HUES48 (cell line): Measurements from ENCODE around the gene RALGPS2.

Source experiments
- H3K27ac ChIP-seq: one replicate; pipeline ENCODE4 v1.7.0; 2013; ENCODE audit warnings: low read depth, low read length, inconsistent platforms
- H3K27me3 ChIP-seq: 2 replicates; pipeline ENCODE4 v1.6.1; 2013; ENCODE audit warnings: mild to moderate bottlenecking, low read length; ENCODE audit not compliant: control insufficient read depth, insufficient read depth
- H3K36me3 ChIP-seq: 2 replicates; pipeline ENCODE4 v1.6.1; 2013; ENCODE audit warnings: low read length; ENCODE audit not compliant: control insufficient read depth, insufficient read depth
- H3K4me1 ChIP-seq: 2 replicates; pipeline ENCODE4 v1.6.1; 2013; ENCODE audit warnings: mild to moderate bottlenecking, low read length; ENCODE audit not compliant: control insufficient read depth, insufficient read depth
- H3K4me3 ChIP-seq: 2 replicates; pipeline ENCODE4 v1.5.1; 2013; ENCODE audit warnings: mild to moderate bottlenecking, low read depth, low read length
- H3K9ac ChIP-seq: 2 replicates; pipeline ENCODE4 v1.6.1; 2013; ENCODE audit warnings: mild to moderate bottlenecking, low read depth, low read length, moderate library complexity
- H3K9me3 ChIP-seq: 2 replicates; pipeline ENCODE4 v1.6.1; 2013; ENCODE audit warnings: low read length; ENCODE audit not compliant: control insufficient read depth, insufficient read depth

Gene RALGPS2

DNA sequence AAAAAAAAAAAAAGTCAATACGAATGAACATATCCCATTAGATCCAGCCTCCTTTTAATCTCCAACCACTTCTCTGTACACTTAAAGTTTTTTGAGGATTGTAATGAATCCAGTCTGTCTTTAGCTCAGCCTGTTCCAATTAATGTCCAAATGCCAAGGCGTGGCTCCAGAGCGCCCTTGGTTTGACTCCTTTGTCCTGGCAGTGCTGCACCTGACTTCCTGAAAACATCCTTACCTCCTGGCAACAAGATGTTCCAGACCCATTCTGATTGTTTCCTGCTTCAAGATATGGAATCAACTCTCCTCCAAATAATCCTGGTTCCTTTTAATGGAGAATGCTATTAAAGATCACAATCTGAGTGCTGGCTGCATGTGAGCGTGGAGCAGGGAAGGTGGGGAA is 226.6 kb downstream of the RALGPS2 start:
- H3K36me3 ChIP-seq, result no peaks in the 10 kb centered on the region
- no peaks in the 10 kb centered on the region for H3K4me1 ChIP-seq
- no peaks in the 10 kb centered on the region for H3K9me3 ChIP-seq
- no peak overlapping the region for H3K4me3 ChIP-seq
- H3K27me3 ChIP-seq, result no peaks in the 10 kb centered on the region
- H3K27ac ChIP-seq, result no peak overlapping the region
- H3K9ac ChIP-seq, result no peak overlapping the region

DNA sequence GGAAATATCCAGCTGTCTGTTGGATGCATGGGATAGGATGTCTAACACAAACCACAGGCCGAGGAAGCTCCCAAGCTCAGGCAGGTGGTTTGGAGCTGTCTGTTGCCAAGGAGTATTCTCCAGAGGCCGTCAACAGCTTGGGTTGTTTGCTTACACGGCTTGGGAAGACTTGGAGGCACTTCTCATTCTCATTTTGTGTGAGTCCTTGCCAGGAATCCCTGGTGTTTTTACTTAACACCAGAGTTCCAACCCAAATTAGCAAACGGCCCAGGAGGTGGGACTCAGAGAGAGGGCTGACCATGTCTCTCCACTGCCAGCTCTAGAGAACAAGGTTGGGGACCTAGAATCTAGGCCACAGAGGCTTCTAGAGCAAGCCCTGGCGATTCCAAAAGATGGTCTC is 228.0 kb downstream of the RALGPS2 start:
- Histone ChIP-seq H3K4me1 (no peaks in the 10 kb centered on the region), H3K9ac (no peak overlapping the region), H3K27me3 (no peaks in the 10 kb centered on the region), H3K36me3 (no peaks in the 10 kb centered on the region), H3K9me3 (no peaks in the 10 kb centered on the region), H3K4me3 (no peak overlapping the region), H3K27ac (no peak overlapping the region)

DNA sequence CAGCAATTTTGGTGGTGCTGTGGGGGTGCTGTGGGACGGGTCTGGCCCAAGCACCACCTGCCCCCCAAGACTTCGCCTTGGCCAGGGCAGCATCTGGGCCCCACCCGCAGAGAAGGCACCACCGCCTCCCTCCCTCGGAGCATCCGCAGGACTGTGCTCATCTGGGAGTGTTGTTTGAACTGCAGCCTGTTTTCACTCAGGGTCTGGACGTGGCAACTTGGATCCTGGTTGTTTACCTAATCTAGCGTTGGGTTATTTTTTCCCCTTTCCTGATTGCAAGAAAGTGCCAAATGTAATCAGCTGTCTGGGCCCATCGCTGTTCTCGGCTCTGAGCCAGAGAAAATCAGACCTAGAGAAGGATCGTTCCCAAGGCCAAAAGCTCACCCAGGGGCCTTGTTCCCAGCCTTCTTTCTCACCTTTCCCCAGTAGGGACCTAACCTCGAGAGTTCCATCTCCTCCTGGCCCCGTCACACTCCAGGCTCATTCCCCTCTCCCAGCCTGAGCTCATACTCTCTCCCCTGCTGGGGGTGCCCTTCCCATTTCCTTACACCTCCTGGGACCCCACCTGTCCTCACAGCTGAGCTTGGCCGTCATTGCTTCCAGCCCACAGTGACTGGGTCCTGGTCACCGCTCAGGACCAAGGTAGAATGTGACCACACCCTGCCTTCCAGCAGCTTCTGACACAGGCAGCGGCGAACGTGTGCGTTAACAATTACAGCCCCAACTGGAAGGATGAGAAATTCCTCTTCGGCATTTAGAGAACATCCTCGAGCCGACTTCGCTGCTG is 228.7 kb downstream of the RALGPS2 start:
- no peaks in the 10 kb centered on the region for H3K4me1 ChIP-seq
- no peak overlapping the region for H3K27ac ChIP-seq
- no peak overlapping the region for H3K4me3 ChIP-seq
- H3K9ac ChIP-seq, result no peak overlapping the region
- no peaks in the 10 kb centered on the region for H3K36me3 ChIP-seq
- no peaks in the 10 kb centered on the region for H3K27me3 ChIP-seq
- no peaks in the 10 kb centered on the region for H3K9me3 ChIP-seq

DNA sequence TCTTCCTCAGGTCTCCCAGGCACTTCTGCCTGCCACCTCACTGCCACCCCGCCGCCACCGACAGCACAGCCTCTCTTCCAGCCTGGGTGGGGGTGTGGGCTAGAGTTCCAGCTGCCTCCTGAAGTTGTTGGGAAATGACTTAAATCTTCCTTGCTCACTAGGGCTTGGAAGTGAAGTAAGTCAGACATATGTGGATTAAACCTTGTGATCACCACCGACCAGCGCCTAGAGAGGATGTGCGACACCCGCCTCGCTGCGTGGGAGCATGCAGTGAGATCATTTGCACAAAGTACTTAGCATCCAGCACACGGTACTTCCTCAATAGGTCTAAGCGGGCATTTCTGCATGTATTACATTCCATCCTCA is 229.3 kb downstream of the RALGPS2 start:
- no peak overlapping the region for H3K4me3 ChIP-seq
- H3K4me1 ChIP-seq, result no peaks in the 10 kb centered on the region
- H3K9ac ChIP-seq, result no peak overlapping the region
- H3K9me3 ChIP-seq, result no peaks in the 10 kb centered on the region
- no peaks in the 10 kb centered on the region for H3K36me3 ChIP-seq
- H3K27ac ChIP-seq, result no peak overlapping the region
- no peaks in the 10 kb centered on the region for H3K27me3 ChIP-seq

DNA sequence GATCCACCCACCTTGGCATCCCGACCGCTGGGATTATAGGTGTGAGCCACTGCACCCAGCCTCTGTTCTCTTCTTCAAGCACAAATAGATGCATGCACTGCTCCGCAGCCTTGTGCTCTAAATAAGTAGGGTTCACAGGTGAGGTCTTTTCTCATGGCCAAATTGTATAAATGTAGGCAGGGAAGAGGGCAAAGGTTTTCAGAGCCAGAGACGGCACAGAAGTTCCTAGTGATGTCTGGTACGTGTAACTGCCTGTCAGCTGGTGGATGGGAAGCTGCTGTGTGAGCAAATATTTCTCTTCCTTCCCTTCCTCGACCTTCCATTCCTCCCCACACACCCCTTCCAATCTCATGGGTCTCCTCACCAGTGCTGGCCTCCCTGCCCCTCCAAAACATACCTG is 229.9 kb downstream of the RALGPS2 start:
- Histone ChIP-seq H3K4me3 (no peak overlapping the region), H3K9me3 (no peaks in the 10 kb centered on the region), H3K27me3 (no peaks in the 10 kb centered on the region), H3K36me3 (no peaks in the 10 kb centered on the region), H3K4me1 (no peaks in the 10 kb centered on the region), H3K27ac (no peak overlapping the region), H3K9ac (no peak overlapping the region)

DNA sequence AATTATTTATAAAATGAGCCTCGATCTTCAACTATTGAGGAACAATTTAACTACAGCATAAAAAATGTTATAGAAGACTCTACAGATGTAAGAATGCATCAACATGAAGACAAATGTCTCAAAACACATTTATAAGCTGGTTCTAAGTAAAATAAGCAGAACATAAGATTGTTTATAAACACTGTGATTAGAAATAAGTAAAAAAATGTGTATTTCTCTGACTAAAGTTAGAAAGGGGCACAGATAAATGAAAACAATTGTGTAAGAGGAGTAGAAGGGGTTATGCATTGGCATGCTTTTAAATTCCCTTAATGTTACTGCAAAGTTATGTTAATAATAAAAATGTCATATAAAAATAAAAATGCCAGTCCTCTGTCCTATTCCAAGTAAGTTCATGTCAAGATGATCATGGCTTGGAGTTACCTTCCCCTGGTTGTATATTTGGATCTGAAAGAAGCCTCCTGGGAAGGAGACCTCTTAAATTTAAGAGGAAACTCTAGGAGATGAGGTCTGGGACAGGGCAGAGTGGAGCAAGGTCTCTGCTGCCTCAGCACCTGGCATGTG is 230.4 kb downstream of the RALGPS2 start:
- H3K4me1 ChIP-seq, result no peaks in the 10 kb centered on the region
- no peaks in the 10 kb centered on the region for H3K27me3 ChIP-seq
- no peak overlapping the region for H3K4me3 ChIP-seq
- no peak overlapping the region for H3K9ac ChIP-seq
- H3K36me3 ChIP-seq, result no peaks in the 10 kb centered on the region
- no peaks in the 10 kb centered on the region for H3K9me3 ChIP-seq
- H3K27ac ChIP-seq, result no peak overlapping the region

DNA sequence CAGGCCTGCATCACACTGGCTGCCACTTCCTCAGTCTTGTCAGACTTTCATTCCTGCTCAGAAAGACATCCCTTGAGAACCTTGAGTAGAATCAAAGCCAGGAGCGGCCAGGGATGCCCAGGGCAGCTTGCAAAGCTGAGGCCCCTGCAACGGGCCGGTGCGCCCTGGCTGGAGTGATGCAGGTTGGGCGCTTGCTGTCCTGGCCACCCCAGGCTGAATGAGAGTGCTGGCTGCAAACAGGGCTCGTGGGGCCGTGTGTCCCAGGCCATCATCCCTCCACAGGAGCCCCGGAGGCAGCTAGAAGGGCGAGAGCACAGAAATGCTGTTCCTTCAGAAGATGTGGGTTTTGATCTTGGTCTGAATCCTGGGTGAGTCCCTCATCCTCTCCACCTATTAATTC is 233.4 kb downstream of the RALGPS2 start:
- Histone ChIP-seq H3K36me3 (no peaks in the 10 kb centered on the region), H3K9me3 (no peaks in the 10 kb centered on the region), H3K27ac (no peak overlapping the region), H3K4me1 (no peaks in the 10 kb centered on the region), H3K9ac (no peak overlapping the region), H3K4me3 (no peak overlapping the region), H3K27me3 (no peaks in the 10 kb centered on the region)

DNA sequence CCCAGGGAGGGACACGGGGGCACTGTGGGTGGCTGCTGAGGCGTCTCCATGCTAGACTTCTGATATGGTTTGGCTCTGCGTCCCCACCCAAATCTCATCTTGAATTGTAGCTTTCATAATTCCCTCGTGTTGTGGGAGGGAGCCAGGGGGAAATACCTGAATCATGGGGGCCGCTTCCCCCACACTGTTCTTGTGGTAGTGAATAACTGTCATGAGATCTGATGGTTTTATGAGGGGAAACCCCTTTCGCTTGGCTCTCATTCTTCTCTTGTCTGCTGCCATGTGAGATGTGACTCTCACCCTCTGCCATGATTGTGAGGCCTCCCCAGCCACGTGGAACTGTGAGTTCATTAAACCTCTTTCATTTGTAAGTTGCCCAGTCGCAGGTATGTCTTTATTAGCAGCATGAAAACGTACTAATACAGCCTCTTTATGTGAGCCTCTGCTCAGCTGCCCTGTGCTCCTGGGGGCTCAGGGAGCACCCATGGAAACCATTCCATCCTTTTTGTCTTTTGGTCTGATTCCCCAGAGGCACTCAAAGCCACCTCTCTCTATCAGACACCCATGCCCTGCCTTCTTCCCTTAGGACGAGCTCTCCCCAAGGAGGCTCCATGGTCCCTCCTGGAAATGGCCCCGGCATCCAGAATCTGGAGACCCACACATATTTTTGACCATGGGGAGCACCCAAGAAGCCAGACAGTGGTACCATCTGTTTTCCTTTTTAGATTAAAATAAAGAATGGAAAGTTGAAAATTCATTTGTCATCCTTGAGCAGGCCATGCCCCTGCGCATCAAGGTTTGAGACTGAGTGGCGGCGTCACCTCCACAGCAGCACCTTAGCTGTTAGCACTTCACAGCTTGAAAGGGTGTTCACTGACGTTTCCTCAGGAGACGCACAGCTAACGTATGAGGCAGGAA is 234.8 kb downstream of the RALGPS2 start:
- Histone ChIP-seq H3K4me3 (no peak overlapping the region), H3K27ac (no peak overlapping the region), H3K36me3 (no peaks in the 10 kb centered on the region), H3K4me1 (no peaks in the 10 kb centered on the region), H3K9me3 (no peaks in the 10 kb centered on the region), H3K27me3 (no peaks in the 10 kb centered on the region), H3K9ac (no peak overlapping the region)

DNA sequence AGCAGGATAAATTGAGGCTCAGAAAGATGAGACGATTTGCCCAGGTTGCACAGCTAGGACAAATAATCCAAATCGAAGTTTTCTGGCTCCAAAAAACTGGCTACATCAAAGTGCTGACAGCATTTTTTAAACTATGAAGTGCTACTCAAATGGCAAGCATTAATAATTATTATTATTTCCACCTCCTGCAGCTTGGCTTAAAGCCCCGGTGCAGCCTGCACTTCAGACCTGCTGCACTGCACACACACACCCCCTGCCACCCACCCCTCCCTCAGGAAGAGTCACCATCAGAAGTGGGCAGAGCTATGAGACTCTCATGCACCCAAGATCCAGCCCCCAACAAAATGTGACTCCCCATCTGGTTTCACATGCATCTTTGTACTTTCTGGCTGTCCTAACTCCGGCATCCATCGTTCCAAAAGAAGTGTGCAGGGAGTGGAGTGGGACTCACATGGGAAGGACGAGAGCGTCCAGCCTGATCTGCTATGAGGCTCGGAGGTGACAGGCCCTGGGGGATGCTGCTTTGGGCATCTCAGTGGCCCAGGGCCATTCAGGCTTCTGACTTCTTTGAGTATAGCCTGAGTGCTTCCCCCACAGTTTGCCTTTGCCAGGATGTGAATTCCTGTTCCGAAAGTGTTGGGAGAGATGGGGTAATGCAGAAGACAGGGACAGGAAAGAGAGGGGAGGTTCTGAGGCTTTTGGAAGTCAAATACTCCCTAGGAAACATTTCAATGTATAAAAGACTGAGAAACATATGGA is 235.6 kb downstream of the RALGPS2 start:
- Histone ChIP-seq H3K4me1 (no peaks in the 10 kb centered on the region), H3K27me3 (no peaks in the 10 kb centered on the region), H3K4me3 (no peak overlapping the region), H3K27ac (no peak overlapping the region), H3K36me3 (no peaks in the 10 kb centered on the region), H3K9ac (no peak overlapping the region), H3K9me3 (no peaks in the 10 kb centered on the region)

DNA sequence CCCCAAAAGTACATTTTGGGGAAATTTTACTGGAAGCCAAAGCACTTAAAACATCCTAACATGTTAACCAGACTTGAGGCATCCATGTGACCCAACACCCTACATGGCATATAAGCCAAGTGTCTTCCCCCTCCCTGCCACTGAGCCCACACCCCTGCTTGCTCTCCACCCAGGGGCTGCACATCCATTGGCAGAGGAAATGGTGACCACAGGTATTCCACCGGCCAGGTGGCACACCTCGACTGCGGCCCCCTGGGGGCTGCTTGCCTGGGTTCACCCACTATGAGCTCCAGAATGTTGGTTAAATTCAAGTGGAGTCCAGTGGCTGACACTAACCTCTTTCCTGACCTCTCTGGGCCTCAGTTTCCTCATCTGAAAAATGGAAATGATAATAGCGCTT is 236.3 kb downstream of the RALGPS2 start:
- Histone ChIP-seq H3K27ac (no peak overlapping the region), H3K4me1 (no peaks in the 10 kb centered on the region), H3K36me3 (no peaks in the 10 kb centered on the region), H3K27me3 (no peaks in the 10 kb centered on the region), H3K4me3 (no peak overlapping the region), H3K9me3 (no peaks in the 10 kb centered on the region), H3K9ac (no peak overlapping the region)
